GM21390 (cell line): ENCODE results near the gene MAG.

ENCODE experiments used
- ATAC-seq: cut with Tn5 transposase; IDR thresholded peaks from one replicate; pipeline ENCODE4 v1.9.1; 2021; ENCODE audit not compliant: unreplicated experiment

MAG gene

DNA sequence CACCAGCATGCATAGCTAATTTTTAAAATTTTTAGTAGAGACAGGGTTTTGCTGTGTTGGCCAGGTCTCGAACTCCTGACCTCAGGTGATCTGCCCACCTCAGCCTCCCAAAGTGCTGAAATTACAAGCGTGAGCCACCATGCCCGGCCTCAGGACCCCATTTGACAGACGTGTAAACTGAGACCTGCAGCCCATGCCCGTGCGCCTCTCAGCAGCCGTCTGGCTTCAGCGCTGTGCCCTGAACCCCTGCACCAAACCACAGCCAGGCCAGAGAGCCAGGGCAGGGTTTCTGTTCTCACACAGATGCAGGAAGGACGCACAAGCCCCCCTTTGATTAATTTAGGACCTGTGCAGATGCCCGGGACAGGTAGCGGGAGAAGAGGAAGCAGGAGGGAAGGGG lies 48.5 kb downstream of the MAG start:
- ATAC-seq, result no peak

DNA sequence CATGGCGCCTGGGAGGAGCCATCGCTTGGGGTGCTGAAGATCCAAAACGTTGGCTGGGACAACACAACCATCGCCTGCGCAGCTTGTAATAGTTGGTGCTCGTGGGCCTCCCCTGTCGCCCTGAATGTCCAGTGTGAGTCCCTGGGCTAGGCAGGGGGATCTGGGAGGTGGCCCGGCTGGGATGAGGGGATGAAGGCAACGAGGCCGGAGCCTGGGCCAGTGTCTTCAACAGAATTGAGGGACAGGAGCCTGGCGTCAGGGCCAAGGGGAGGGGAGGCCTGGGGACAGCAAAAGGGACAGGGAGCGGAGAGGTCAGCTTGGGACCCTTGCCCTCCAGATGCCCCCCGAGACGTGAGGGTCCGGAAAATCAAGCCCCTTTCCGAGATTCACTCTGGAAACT lies 49.0 kb downstream of the MAG start:
- ATAC-seq, result no peak

DNA sequence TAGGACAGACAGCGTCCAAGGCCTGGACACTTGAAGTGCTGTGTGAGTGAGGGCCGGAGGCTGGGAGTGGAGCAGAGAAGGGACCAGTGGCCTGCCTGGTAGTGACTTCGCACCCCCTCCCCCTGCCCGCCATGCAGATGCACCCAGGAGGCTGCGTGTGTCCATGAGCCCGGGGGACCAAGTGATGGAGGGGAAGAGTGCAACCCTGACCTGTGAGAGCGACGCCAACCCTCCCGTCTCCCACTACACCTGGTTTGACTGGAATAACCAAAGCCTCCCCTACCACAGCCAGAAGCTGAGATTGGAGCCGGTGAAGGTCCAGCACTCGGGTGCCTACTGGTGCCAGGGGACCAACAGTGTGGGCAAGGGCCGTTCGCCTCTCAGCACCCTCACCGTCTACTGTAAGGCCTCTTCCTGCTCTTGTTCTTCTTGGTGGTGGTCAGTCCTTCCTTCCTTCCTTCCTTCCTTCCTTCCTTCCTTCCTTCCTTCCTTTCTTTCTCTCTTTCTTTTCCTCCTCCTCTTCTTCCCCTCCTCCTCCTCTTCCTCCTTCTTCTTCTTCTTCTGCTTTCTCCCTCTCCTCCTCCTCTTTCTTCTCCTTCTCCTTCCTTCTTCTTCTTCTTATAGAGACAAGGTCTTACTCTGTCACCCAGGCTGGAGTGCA lies 49.7 kb downstream of the MAG start:
- no peak for ATAC-seq

DNA sequence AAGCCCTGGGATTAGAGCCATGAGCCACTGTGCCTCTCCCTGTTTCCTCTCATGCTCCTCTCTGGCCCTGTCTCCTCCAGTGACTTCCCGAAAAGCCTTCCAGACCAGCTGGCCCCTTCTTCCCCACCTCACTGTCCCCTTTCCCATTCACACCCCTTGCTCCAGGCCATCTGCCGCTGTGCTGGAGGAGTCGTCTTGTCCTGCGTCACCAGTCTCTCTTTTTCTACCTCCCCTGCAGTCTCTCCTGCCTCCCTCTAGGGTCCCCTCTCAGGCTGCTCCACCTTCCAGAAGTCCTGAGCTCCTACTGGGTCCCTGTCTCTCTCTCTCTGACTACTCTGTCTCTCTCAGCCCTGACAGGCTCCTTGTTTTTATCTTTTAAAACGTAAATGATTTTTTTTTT lies 50.5 kb downstream of the MAG start:
- no peak for ATAC-seq

DNA sequence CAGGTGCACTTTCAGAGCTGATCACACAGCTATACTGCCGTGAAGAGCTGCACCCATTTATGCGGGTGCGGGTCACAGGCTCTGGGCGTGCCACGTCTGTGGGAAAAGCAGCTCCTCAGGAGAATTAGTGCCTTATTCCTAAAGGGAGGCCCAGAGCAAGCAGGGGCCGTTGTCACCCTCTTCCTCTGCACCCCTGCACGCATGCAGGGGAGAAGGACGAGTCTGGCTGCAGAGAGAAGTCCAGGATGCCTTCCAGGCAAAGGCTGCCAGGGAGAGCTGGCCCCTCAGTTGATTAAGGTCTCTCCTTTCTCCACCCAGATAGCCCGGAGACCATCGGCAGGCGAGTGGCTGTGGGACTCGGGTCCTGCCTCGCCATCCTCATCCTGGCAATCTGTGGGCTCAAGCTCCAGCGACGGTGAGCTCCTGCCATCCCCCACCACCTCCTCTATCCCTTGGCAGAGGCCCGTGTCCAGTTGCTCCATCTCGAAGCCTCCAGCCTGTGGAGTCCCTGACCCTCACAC lies 52.6 kb downstream of the MAG start:
- no peak for ATAC-seq

DNA sequence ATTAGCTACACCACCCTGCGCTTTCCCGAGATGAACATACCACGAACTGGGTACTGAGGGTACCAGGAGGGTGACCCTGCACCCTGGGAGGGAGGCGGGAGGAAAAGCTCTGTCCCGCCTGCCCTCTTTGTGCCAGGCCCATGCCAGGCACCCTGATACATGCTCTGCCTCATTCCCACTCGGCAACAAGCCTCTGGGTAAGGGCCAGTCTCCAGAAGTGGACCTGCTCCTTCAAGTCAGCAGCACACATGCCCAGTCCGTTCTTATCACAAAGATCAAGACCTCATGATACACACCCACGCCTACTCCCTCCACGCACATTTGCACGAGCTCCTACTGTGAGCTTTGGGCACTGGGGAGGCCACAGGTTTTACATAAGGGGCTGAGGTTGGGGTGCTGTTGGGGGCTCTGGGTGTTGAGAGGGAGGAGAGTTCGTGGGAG lies 53.7 kb downstream of the MAG start:
- no peak for ATAC-seq

DNA sequence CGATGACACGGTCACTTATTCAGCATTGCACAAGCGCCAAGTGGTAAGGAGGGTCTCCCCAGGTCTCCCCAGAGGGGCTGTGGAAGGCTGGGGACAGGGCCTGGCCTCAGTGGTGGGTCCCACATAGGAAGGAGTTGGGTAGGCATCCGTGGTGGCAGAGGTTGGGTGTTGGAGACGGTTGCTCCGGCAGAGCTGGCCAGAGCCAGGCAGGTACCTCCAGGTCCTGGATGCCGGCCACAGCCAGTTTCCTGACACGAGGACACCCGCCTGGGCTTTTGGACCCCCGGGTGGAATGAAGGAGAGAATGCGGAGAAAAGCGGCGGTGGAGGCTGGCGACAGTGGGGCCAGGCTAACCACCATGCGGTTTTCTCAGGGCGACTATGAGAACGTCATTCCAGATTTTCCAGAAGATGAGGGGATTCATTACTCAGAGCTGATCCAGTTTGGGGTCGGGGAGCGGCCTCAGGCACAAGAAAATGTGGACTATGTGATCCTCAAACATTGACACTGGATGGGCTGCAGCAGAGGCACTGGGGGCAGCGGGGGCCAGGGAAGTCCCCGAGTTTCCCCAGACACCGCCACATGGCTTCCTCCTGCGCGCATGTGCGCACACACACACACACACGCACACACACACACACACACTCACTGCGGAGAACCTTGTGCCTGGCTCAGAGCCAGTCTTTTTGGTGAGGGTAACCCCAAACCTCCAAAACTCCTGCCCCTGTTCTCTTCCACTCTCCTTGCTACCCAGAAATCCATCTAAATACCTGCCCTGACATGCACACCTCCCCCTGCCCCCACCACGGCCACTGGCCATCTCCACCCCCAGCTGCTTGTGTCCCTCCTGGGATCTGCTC lies 54.5 kb downstream of the MAG start:
- no peak for ATAC-seq

DNA sequence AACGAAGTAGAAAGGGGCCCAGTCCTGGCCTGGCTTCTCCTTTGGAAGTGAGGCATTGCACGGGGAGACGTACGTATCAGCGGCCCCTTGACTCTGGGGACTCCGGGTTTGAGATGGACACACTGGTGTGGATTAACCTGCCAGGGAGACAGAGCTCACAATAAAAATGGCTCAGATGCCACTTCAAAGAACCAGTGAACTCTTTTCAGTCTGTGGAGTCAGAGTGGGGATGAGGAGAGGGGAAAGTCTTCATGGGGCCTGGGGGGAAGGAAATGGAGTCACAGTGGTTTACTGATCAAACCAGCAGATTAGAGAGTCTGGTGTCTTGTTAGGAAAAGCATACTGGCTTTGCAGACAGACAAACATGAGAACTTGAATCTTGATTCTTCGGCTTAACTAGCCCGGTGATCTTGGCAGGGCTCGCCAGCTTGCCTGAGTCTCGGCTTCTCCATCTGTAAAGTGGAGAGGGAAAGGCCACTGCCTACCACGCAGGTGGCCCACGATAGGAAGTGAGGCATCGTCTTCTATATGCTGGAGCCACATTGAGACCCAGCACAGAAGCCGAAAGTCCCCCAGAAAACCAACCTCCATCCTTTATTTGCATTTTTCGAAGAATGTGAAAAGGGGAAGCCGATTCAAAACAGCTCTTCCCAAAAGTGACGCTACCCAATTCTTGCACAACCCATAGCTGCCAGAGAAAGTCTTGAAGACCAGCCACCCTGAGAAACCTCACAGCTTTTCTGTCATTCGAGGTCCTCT lies 55.4 kb downstream of the MAG start, which contains the start of gene FFAR1:
Gene FFAR1 (plus strand): TSS at position 732 of the 759 bp plus-strand sequence. CDS start 3,650 bp downstream, outside the sequence.
- peak; percentile 52 for ATAC-seq

DNA sequence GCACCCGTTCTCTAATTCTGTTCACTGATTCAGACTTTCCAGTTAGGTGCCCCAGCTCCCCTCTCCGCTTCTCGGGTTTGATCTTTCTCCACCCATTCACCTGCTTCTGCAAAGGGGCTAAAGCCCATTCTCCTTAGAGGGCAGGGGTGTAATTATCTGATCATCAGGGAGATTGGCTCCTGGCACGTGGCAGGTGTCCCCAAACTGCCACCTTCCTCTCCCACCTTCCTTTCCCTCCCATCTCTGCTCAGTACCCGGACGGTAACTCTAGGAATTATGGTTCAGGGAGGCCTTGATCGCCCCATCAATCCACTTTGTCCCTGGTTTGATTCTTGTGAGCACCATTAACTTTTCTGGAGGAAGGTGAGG lies 56.0 kb downstream of the MAG start:
- no peak for ATAC-seq

DNA sequence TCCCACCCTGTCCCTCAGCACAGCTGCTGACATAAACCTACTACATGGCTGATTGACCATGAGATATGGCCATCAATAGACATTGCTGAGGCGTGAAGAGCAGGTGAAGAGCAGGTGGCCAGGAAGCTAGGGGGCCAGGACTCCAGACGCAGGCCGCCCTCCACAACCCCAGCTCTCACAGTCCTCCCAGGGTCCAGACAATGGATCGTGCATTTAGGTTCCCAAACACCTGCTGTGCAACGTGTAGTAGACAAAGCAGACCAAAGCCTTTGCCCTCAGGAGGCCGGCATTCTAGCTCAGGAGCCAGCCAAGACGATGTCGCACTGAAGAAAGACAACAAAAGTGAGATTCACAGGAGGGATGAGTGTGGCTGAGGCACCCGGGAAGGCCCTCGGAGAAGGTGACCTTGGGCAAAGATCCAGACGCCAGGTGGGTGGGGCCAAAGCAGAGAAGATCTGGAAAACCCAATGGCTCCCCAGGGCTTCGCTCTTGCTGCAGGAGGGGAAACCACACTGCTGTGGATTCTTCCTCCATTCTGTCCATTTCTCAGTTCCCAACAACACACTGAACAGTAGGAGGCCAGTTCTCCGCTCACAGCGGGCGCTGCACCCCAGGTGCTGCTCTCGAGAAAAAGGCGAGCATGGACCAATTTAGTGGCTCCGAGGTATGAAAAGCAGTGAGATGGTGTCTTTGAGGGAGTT lies 57.1 kb downstream of the MAG start:
- no peak for ATAC-seq

DNA sequence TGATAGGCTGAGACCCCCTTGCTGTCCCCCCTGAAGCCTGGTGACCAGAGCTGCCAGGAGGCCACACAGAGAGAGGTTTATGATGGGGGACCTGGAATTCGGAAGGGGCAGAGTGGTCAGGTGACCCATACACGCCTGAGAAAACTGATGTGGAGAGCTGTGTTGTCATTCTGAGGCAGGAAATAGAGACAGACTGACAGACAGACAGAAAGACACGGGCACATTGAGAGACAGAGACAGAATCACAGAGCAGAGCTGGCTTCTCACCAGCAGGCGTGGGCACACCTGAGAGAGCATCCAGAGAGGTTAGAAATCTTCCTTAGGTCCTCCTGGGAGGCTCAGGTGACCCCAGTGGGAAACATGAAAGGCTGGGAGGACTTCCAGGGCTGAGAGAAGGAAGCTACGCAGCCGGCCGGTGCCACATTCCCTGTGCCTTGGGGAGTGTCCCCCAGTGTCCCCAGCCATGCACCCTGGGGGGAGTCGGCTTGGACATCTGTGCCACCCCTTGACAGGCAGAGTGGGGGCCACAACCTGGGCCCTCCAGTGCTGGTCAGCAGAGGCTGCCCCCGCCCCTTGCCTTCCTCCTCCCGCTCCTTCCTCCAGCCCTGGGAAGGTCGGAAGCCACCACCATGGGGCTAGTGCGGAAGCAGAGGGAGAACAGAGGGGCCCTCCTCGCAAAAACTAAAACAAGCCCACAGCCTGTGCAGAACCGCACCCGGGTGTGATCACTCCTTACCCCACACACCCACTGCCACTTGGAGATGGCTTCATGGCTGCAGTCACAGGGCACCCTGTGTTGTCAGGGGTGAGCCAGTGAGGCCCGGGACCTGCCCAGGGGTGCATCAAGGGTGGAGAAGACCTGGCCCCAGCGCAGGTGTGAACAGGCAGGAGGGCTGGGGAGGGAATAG lies 57.9 kb downstream of the MAG start:
- ATAC-seq, result no peak

DNA sequence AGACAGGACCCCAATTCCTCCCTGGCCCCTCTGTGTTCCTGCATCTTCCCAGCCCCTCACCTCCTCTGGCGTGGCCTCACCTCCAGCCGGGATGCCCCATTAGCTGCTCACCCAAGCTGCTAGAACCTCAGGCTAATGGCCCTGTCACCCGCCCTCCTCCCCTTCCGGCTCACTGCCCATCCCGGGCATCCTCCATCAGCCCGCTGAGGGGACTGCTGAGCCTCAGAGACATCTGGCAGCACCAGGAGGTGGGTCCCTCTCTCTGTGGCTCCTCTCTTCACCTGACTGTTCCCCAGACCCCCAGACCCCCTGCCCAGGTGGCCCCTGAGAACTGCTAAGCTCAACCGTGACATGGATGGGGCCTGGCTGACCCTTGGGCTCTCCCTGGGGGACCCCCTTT lies 58.6 kb downstream of the MAG start:
- ATAC-seq, result no peak

DNA sequence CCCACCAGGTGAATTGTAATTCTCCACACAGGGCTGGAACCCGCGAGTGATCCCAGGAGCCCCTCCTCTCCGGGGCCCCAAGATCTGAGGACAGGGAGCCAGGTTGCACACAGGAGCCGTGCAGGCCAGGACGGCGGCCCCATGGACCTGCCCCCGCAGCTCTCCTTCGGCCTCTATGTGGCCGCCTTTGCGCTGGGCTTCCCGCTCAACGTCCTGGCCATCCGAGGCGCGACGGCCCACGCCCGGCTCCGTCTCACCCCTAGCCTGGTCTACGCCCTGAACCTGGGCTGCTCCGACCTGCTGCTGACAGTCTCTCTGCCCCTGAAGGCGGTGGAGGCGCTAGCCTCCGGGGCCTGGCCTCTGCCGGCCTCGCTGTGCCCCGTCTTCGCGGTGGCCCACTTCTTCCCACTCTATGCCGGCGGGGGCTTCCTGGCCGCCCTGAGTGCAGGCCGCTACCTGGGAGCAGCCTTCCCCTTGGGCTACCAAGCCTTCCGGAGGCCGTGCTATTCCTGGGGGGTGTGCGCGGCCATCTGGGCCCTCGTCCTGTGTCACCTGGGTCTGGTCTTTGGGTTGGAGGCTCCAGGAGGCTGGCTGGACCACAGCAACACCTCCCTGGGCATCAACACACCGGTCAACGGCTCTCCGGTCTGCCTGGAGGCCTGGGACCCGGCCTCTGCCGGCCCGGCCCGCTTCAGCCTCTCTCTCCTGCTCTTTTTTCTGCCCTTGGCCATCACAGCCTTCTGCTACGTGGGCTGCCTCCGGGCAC lies 59.6 kb downstream of the MAG start:
- no peak for ATAC-seq

DNA sequence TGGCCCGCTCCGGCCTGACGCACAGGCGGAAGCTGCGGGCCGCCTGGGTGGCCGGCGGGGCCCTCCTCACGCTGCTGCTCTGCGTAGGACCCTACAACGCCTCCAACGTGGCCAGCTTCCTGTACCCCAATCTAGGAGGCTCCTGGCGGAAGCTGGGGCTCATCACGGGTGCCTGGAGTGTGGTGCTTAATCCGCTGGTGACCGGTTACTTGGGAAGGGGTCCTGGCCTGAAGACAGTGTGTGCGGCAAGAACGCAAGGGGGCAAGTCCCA lies 60.2 kb downstream of the MAG start:
- no peak for ATAC-seq

DNA sequence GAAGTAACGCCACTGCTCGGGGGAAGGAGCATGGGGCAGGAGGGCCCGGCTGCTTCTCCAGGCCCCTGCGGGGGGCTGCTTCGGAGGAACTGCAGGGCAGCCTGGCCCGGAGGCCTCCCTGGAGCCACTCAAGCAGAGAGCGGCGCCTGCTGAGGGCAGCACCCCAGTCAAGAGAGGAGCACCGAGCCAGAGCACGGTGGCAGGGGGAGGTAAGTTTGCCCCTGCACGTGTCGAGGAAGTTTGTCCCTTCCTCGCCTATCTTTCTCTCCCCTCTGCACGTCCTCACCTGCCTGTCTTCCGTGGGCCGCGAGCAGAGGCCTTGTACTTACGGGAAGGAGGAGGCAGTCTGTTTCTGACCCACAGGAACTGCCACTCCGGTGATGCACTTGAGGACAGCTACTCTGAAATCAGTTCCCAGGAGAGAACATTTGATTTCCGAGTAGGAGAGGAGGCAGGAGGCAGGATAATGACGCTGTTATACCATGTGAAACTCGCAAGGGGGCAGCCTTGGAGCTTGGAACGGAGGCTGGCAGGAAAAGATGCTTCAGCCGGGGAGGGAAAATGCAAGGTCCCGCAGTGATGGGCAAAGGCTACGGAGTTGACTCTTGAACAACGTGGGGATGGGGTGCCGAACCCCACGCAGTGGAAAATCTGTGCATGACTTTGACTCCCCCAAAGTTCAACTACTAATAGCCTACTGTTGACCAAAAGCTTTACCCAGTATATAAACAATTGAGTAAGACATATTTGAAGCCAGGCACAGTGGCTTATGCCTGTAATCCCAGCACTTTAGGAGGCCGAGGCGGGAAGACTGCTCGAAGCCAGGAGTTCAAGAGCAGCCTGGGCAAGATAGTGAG lies 60.7 kb downstream of the MAG start:
- no peak for ATAC-seq

DNA sequence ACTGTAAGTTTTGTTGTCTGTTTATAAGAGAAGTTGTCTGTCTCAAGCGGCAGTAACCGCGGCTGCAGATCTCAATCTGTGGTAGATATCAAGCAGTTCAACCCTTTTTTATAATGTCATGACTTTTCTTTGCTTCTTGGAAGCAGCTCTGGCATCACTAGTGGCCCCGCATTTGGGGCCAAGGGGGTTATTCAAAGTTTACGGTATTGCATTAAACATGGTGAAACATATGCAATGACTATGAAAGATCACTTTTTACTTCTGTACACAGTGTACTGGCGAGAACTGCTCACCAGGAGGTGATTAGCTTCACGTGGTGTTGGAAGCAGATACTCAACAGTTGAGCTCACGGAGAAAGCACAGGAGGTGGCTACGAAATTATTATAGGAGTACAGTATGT lies 61.7 kb downstream of the MAG start:
- ATAC-seq, result no peak

DNA sequence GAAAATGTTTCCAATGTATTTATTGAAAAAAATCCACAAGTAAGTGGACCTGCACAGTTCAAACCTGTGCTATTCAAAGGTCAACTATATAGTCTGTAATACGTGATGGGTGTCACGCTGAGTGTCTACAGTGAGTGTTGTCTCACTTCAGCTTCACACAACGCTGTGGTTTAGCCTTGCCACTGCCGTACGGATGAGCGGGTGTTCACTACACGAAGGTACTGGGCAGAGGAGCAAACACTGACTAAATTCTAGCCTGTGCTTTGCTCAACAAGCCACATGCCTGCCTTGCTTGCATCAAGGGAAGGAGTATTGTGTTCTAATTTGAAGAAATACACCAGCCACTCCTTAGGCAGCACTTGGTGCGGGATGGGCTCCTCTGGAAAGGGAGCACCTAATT lies 62.9 kb downstream of the MAG start:
- ATAC-seq, result no peak

DNA sequence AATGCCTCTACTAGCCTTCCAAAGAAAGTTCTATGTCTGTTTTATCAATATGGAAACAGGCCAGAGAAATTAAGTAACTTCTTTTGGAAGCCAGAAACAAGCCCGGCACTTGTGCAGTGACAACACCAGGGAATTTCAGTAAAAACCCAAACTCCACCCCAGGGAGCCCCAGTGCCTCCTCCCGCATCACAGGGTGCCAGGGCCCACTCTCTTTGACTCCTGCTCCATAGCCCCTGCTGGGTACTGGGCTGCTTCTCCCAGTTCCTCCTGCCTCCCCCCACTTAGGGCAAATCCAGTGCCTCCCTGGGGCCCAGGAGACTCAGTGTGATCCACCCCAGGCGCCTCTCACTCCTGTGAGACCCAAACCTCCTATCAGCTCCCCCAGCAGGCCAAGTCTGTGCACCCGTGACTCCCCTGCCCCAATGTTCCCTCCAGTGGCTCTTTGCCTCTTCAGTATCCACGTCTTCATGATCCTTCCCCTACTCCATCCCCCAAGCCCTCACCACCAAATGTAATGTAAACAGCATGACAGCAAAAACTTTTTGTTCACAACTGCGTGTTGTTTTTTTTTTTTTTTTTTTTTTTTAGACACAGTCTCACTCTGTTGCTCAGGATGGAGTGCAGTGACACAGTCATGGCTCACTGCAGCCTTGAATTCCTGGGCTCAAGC lies 64.0 kb downstream of the MAG start:
- ATAC-seq, result no peak
